ENCODE measurements around the gene CTAGE9. TPM values are rescaled to one million over a fixed set of nuclear protein-coding genes. Genes with fewer than 3 reads are reported as not detected.
"Not testable (repeated sequence)": the region's sequence is repeated elsewhere in the genome, so short reads cannot be mapped to it uniquely, and the experiment has no call there.

CTAGE9 gene
- total RNA-seq, 4 donors from 2014 or later, result not detected

DNA sequence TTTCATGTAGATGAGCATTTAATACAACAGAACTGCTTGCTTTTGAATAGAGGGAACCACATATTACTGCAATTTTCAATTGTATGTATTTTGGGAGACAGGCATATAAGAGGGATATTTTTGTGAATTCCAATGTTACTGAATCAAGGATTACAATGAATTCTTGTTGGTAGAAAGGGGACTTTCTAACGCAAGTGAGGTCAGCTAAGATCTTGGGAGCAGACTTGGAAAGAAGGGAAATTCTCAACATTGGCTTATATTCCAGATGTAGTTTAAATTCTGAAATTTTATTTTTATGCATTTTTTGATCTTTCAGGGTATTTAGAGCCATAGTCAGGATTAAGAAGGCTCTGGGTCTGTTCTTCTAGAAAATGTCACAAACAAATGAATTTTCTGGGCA, 43.3 kb upstream of the CTAGE9 start:
- Histone ChIP-seq H3K27me3 (no peaks in the 10 kb centered on the region), H3K4me1 (no peaks in the 10 kb centered on the region), H3K9me3 (no peaks in the 10 kb centered on the region), H3K4me3 (no peak overlapping the region), H3K36me3 (no peaks in the 10 kb centered on the region), H3K27ac (no peak overlapping the region)
- TF ChIP-seq, protein P1, sequence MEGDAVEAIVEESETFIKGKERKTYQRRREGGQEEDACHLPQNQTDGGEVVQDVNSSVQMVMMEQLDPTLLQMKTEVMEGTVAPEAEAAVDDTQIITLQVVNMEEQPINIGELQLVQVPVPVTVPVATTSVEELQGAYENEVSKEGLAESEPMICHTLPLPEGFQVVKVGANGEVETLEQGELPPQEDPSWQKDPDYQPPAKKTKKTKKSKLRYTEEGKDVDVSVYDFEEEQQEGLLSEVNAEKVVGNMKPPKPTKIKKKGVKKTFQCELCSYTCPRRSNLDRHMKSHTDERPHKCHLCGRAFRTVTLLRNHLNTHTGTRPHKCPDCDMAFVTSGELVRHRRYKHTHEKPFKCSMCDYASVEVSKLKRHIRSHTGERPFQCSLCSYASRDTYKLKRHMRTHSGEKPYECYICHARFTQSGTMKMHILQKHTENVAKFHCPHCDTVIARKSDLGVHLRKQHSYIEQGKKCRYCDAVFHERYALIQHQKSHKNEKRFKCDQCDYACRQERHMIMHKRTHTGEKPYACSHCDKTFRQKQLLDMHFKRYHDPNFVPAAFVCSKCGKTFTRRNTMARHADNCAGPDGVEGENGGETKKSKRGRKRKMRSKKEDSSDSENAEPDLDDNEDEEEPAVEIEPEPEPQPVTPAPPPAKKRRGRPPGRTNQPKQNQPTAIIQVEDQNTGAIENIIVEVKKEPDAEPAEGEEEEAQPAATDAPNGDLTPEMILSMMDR (IDR thresholded peaks at IDR 0.05), result no peak
- TF ChIP-seq POLR2A (IDR thresholded peaks at IDR 0.05), result no peak
- no peak for DNase-seq

GRCh38 chr6:131751012-131751715, 40.3 kb upstream of the CTAGE9 start:
- not testable (repeated sequence) for DNase-seq, H3K36me3 ChIP-seq, H3K4me3 ChIP-seq, H3K27ac ChIP-seq, H3K27me3 ChIP-seq, H3K4me1 ChIP-seq, H3K9me3 ChIP-seq

GRCh38 chr6:131749023-131749422, 38.2 kb upstream of the CTAGE9 start:
- DNase-seq, result no peak
- Histone ChIP-seq H3K27ac (no peak overlapping the region), H3K9me3 (no peaks in the 10 kb centered on the region), H3K36me3 (no peaks in the 10 kb centered on the region), H3K4me1 (no peaks in the 10 kb centered on the region), H3K27me3 (no peaks in the 10 kb centered on the region), H3K4me3 (no peak overlapping the region)
- no peak for TF ChIP-seq POLR2A (IDR thresholded peaks at IDR 0.05)
- TF ChIP-seq, protein P1 (IDR thresholded peaks at IDR 0.05), result no peak

DNA sequence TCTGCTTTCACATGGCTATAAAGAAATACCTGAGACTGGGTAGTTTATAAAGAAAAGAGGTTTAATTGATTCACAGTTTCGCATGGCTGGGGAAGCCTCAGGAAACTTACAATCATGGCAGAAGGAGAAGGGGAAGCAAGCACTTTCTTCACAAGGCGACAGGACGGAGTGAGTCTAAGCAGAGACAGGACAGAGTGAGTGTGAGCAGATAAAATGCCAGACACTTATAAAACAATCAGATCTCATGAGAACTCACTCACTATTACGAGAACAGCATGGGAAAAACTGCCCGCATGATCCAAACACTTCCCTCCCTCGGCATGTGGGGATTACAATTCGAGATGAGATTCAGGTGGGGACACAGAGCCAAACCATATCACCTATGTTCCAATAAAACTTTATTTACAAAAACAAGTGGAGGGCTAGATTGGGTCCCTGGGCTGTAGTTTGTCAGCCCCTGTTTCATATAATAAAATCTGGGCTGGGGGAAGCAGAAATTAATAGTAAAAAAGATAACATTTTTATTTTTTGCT, 37.1 kb upstream of the CTAGE9 start:
- no peak for TF ChIP-seq POLR2A (IDR thresholded peaks at IDR 0.05)
- TF ChIP-seq, protein P1 (IDR thresholded peaks at IDR 0.05), result no peak
- H3K27ac ChIP-seq, result no peak overlapping the region
- no peaks in the 10 kb centered on the region for H3K36me3 ChIP-seq
- H3K9me3 ChIP-seq, result no peaks in the 10 kb centered on the region
- H3K27me3 ChIP-seq, result no peaks in the 10 kb centered on the region
- no peak overlapping the region for H3K4me3 ChIP-seq
- no peaks in the 10 kb centered on the region for H3K4me1 ChIP-seq
- DNase-seq, result no peak

DNA sequence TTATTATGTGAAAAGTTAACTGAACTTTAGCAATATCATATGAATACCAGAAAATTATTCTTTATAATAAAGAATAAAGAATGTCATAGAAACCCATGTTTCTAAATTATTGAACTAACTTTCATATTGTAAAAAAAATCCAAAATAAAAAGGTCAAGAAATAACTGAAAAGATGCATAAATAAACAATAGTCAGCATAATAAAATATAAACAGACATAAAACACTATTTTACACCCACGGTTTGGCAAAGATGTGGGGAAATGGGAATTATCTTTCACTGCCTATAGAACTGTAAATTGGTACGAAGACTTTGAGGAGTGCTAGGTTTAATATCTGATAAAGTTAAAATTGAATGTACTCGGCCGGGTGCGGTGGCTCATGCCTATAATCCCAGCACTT, 34.7 kb upstream of the CTAGE9 start:
- Histone ChIP-seq H3K27me3 (no peaks in the 10 kb centered on the region), H3K9me3 (no peaks in the 10 kb centered on the region), H3K4me1 (no peaks in the 10 kb centered on the region), H3K4me3 (no peak overlapping the region), H3K27ac (no peak overlapping the region), H3K36me3 (no peaks in the 10 kb centered on the region)
- no peak for TF ChIP-seq POLR2A (IDR thresholded peaks at IDR 0.05)
- TF ChIP-seq, protein P1 (IDR thresholded peaks at IDR 0.05), result no peak
- no peak for DNase-seq

DNA sequence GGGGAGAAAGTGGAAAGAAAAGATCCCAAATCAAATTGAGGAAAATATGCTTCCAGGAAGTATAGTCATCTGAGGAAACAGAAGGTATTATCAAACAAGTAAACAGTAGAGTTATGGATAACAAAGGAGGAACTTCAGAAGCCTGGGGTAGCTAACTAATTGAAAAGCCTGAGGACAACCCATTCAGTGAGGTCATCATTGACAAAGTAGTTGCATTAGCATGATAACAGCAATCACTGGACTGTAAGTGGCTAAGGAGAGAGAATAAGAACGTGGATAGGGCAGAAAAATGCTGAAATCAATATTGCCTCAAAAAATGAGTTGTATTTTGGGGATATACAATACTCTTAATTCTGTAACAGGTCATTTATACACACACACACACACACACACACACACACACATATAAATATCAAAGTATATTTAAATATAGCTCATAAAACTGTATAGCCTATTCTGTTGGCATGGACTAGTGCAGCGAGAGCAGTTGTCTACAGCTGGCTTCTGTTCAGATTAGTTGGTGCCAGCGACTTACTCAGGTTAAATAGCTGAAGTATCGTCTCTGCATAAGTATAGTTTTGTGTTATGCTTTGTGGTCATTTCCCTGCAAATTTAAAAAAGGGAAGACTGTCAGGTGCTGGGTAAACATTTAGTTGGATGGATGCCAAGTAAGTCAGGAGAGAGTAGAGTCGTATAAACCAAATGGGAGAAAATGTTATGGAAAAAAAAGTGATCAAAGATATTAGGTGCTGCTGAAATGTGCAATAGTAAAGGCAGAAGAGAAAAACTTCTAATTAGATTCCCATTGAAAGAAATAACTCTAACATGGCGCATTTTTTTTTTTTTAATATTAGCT, 33.8 kb upstream of the CTAGE9 start:
- Histone ChIP-seq H3K4me1 (no peaks in the 10 kb centered on the region), H3K9me3 (no peaks in the 10 kb centered on the region), H3K36me3 (no peaks in the 10 kb centered on the region), H3K27ac (no peak overlapping the region), H3K4me3 (no peak overlapping the region), H3K27me3 (no peaks in the 10 kb centered on the region)
- no peak for TF ChIP-seq POLR2A (IDR thresholded peaks at IDR 0.05)
- TF ChIP-seq, protein P1 (IDR thresholded peaks at IDR 0.05), result no peak
- no peak for DNase-seq

All from Peyer's patch (tissue), 4 donors.